ENCODE measurements around the gene SLC6A6.

DNA sequence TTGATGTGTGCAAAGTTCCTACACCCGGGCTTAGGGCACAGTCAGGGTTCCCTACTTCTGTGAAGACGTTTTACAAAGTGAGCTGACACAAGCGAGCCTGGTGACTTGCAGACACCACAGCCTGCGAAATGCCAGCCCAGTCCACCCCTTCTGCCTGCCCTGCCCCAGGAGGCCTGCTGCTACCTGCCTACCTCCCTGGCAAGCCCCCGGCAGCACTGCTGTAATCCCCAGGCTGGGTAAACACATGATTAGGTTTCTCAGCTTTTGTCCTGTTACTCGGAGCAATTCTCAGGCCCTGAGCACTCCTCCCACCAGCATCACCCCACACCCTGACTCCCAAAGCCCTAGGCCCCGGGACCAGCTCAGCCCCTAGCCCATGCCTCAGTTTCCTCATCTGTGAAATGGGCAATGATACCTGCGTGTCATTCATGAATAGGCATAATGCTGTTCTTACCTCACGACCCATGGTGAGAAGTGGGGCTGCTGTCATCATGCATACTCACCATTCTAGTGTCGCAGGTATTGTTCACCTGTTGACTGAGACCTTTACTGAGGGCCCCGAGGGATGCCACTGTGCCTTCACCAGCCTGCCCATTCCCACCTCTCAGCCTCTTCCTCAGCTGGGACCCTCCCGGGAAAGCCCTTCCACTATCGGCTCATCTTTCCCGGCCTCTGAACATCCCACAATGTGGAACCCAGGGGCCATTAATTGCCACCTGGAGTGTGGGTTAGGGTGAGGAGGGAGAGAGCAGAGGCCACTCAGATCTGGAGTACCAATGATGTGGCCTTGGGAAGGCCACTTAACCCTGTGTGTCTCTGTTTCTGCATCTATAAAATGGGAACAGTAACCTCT lies 31.5 kb upstream of the SLC6A6 start:
- TF ChIP-seq, protein P1, sequence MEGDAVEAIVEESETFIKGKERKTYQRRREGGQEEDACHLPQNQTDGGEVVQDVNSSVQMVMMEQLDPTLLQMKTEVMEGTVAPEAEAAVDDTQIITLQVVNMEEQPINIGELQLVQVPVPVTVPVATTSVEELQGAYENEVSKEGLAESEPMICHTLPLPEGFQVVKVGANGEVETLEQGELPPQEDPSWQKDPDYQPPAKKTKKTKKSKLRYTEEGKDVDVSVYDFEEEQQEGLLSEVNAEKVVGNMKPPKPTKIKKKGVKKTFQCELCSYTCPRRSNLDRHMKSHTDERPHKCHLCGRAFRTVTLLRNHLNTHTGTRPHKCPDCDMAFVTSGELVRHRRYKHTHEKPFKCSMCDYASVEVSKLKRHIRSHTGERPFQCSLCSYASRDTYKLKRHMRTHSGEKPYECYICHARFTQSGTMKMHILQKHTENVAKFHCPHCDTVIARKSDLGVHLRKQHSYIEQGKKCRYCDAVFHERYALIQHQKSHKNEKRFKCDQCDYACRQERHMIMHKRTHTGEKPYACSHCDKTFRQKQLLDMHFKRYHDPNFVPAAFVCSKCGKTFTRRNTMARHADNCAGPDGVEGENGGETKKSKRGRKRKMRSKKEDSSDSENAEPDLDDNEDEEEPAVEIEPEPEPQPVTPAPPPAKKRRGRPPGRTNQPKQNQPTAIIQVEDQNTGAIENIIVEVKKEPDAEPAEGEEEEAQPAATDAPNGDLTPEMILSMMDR (IDR thresholded peaks at IDR 0.05; ENCODE audit: low read length) = no peak
- TF ChIP-seq EZH2 (IDR thresholded peaks at IDR 0.05; ENCODE audit: borderline replicate concordance, low read length) = no peak

All from OCI-LY1 (cell line).